ENCODE measurements around the gene NFIX.

The NFIX gene

GRCh38 chr19:13024951-13025697, 29.8 kb downstream of the NFIX start:
- Histone ChIP-seq H3K27ac (no peak overlapping the region), H3K4me1 (ENCODE audit: control insufficient read depth in 1 of 2, insufficient read depth in 1 of 2, low read depth in 1 of 2, low read length in 1 of 2) (peaks cover 0 to 21% of the 10 kb centered on the region in 2 experiments), H3K27me3 (peaks cover 75% of the 10 kb centered on the region), H3K36me3 (no peaks in the 10 kb centered on the region), H3K9me3 (no peaks in the 10 kb centered on the region), H3K4me3 (ENCODE audit: low read depth in 1 of 2, low read length in 1 of 2) (no peak overlapping the region)
- TF ChIP-seq CTCF (IDR thresholded peaks at IDR 0.05) = no peak

GRCh38 chr19:13025819-13026456, 30.7 kb downstream of the NFIX start:
- Histone ChIP-seq H3K27ac (no peak overlapping the region), H3K9me3 (no peaks in the 10 kb centered on the region), H3K4me1 (ENCODE audit: control insufficient read depth in 1 of 2, insufficient read depth in 1 of 2, low read depth in 1 of 2, low read length in 1 of 2) (peaks cover 0 to 21% of the 10 kb centered on the region in 2 experiments), H3K36me3 (no peaks in the 10 kb centered on the region), H3K4me3 (ENCODE audit: low read depth in 1 of 2, low read length in 1 of 2) (no peak overlapping the region), H3K27me3 (peaks cover 67% of the 10 kb centered on the region)
- no peak for TF ChIP-seq CTCF (IDR thresholded peaks at IDR 0.05)

GRCh38 chr19:13026462-13027370, 31.4 kb downstream of the NFIX start:
- Histone ChIP-seq H3K4me3 (ENCODE audit: low read depth in 1 of 2, low read length in 1 of 2) (no peak overlapping the region), H3K4me1 (ENCODE audit: control insufficient read depth in 1 of 2, insufficient read depth in 1 of 2, low read depth in 1 of 2, low read length in 1 of 2) (peaks cover 0 to 21% of the 10 kb centered on the region in 2 experiments), H3K36me3 (no peaks in the 10 kb centered on the region), H3K9me3 (no peaks in the 10 kb centered on the region), H3K27me3 (peaks cover 59% of the 10 kb centered on the region), H3K27ac (no peak overlapping the region)
- no peak for TF ChIP-seq CTCF (IDR thresholded peaks at IDR 0.05)

- Histone ChIP-seq H3K27ac (no peak overlapping the region), H3K4me3 (ENCODE audit: low read depth in 1 of 2, low read length in 1 of 2) (no peak overlapping the region), H3K36me3 (no peaks in the 10 kb centered on the region), H3K4me1 (ENCODE audit: control insufficient read depth in 1 of 2, insufficient read depth in 1 of 2, low read depth in 1 of 2, low read length in 1 of 2) (peaks cover 0 to 21% of the 10 kb centered on the region in 2 experiments), H3K9me3 (no peaks in the 10 kb centered on the region), H3K27me3 (peaks cover 51% of the 10 kb centered on the region)
- TF ChIP-seq CTCF (IDR thresholded peaks at IDR 0.05) = no peak
These were observed 32.3 kb downstream of the NFIX start for GRCh38 chr19:13027557-13027956.

GRCh38 chr19:13028027-13028426, 32.8 kb downstream of the NFIX start:
- H3K27ac ChIP-seq = no peak overlapping the region
- H3K4me1 ChIP-seq (ENCODE audit: control insufficient read depth in 1 of 2, insufficient read depth in 1 of 2, low read depth in 1 of 2, low read length in 1 of 2) = peaks cover 0 to 17% of the 10 kb centered on the region in 2 experiments
- TF ChIP-seq CTCF (IDR thresholded peaks at IDR 0.05) = no peak
- no peaks in the 10 kb centered on the region for H3K9me3 ChIP-seq
- H3K27me3 ChIP-seq = peaks cover 46% of the 10 kb centered on the region
- H3K4me3 ChIP-seq (ENCODE audit: low read depth in 1 of 2, low read length in 1 of 2) = no peak overlapping the region
- H3K36me3 ChIP-seq = no peaks in the 10 kb centered on the region
